NCI-H2107 treated with DMSO at 0.1 percent for 48 hours (cell line): ENCODE measurements around the gene ABCA4.

Experiments
- DNase-seq: peaks from one replicate; lab custom pipeline; 2025; ENCODE audit not compliant: unreplicated experiment; lab: John Stamatoyannopoulos, UW

ABCA4 gene

GRCh38 chr1:93980320-93981273, 140.4 kb downstream of the ABCA4 start:
- no peak for DNase-seq

- no peak for DNase-seq
Measured at GRCh38 chr1:93979718-93980319, 141.1 kb downstream of the ABCA4 start.

- DNase-seq, result no peak
Measured at GRCh38 chr1:93979040-93979717, 141.8 kb downstream of the ABCA4 start.

- DNase-seq, result no peak
Measured at GRCh38 chr1:93977598-93977945, 143.4 kb downstream of the ABCA4 start.

- no peak for DNase-seq
Measured at GRCh38 chr1:93976711-93977597, 144.0 kb downstream of the ABCA4 start.

GRCh38 chr1:93976291-93976690, 144.7 kb downstream of the ABCA4 start:
- no peak for DNase-seq

DNA sequence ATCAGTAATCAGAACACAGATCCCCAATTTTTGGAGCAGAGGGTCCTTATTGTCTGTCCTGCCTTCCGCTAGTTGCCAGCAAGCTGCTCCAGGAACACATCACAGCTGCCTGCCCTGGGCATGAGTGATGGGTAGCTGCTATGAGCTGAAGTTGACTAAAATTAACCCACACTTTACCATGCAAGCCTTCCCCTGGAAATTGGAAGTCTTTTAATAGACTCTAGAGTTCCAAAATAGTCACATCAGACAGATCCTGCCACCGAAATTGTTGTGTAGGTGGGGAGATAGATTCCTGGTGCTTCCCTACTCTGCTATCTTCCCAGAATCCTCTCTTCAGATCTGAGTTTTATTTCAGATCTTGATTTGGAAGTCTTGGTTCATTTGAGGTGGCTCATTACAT, 148.6 kb downstream of the ABCA4 start:
- no peak for DNase-seq

GRCh38 chr1:93969887-93970286, 151.1 kb downstream of the ABCA4 start:
- DNase-seq, result no peak

GRCh38 chr1:93969371-93969770, 151.6 kb downstream of the ABCA4 start:
- no peak for DNase-seq

GRCh38 chr1:93967306-93967705, 153.6 kb downstream of the ABCA4 start:
- DNase-seq, result no peak

DNA sequence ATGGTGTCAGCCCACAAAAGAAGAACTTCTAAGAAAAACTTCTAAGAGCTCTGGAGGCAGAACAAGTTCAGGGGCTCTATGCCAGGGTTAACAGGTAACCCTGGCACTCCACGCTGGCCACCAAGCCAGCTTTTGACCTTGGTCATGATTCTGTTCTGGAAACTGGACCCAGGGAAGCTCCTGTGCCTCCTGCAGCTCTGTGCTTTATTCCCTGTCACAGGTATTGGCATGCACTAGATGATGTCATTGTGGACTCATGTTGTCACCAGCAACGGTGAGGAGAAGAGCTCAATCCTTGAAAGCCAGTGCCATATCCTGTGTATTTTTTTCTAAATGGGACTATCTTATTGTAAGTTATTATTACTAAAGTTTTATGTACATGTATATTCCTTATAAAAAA, 155.1 kb downstream of the ABCA4 start:
- no peak for DNase-seq

DNA sequence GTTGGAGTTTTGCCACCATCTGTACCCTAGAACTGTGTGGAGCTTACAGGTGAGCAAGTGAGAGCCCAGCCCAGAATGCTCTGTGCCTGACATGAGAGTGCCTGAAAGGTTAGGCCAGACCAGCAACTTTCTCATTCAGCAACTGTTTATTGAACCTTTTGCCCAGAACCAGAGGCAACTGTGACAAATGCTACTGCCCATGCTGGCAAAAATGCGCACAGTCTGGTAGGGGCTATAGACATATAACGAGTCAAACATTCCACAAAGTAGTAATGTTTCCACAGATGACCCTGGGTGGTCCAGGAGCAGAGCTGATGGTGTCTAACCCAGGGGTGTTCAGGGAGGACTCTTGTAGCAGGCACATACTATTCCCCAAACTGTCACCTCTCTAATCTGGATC, 155.7 kb downstream of the ABCA4 start:
- no peak for DNase-seq

- no peak for DNase-seq
Measured at GRCh38 chr1:93964777-93965200, 156.2 kb downstream of the ABCA4 start.

DNA sequence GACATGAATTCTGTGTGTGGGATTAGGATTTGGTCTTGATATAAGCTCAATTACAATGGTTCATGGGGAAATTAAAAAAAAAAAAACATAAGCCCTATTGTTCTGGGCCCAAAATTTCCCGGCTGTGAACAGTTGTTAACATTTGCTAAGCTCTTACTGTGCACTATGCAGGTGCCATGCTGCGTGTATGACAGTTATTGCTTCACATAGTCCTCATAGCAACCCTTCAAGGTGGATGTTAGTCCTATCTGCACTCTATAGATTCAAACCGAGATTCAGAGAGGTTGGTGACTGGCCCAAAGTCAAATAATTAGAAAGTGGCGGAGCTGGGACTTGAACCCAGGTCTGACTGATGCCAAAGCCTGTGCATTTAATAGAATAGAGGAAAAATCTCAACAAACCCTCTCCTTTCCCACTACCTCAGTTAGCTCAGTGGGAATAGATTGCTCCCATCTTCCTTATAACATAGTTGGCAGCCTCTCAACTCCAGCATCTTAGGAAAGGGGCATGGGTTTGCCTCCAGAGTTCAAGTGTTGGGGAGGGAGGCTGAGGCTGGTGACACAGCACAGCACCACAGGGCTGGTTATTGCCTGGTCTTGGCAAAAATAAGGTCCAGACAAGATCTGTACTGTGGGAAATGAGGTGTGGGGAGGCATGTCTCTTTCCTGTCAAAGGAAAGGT, 156.7 kb downstream of the ABCA4 start:
- no peak for DNase-seq

DNA sequence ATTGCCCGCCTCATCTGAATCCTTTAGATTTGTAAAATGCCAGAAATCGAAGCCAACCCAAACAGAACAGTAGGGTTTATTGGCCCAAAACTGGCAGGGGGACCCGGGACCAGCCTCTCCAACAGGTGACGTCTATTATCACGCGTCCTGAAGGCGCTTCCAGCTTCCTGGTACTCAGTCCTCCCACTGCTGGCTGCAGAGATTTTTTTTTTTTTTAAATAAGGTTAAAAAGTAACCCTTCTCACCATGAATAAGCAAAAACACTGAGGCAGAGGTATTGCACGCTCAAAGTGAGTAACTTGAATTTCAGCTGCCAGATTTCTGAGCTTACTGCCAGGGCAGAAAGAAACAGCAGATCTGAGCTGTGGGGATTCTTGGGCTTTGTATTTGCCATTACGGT, 157.4 kb downstream of the ABCA4 start:
- DNase-seq, result no peak

- no peak for DNase-seq
Measured at GRCh38 chr1:93961906-93962305, 159.0 kb downstream of the ABCA4 start.

- DNase-seq, result no peak
Measured at GRCh38 chr1:93961443-93961842, 159.5 kb downstream of the ABCA4 start.

DNA sequence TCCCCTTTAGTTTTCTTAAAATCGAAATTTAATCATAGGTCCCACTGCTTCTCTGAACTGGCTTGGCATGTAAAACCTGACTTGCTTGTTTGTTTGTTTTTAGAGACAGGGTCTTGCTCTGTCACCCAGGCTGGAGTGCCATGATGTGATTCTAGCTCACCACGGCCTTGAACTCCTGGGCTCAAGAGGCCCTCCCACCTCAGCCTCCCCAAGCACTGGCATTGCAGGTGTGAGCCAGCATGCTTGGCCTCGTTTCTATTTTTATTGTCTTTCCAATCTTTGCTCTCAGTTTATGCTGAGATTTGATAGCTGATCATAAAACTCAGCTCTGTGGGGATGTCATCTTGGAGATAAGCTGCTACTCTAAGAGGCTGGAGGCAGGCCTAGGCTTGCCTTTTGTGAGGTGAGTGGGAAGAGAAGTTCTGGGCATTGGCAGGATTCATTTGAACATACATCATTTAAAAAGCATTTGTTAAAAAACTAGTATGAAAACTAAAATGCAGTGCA, 160.3 kb downstream of the ABCA4 start:
- DNase-seq, result no peak

- no peak for DNase-seq
Measured at GRCh38 chr1:93959413-93959812, 161.5 kb downstream of the ABCA4 start.

- no peak for DNase-seq
Measured at GRCh38 chr1:93958726-93959100, 162.2 kb downstream of the ABCA4 start.
